H1 (cell line): Measurements from ENCODE around the gene ENTR1. TPM values are rescaled to one million over a fixed set of nuclear protein-coding genes. Genes with fewer than 3 reads are reported as not detected.

ENCODE experiments used
- CTCF ChIA-PET: fragments of 300-600 bp; sonication (Branson Sonifier 250); formaldehyde crosslinking; loops from one replicate; lab custom pipeline; 2021; ENCODE audit not compliant: partially characterized antibody; lab: Charles Lee
- POLR2A ChIA-PET: fragments of 300-600 bp; sonication (Branson Sonifier 250); formaldehyde crosslinking; loops from one replicate; lab custom pipeline; 2021; ENCODE audit warnings: inconsistent platforms; ENCODE audit not compliant: partially characterized antibody; lab: Charles Lee
- DNase-seq, 2 experiments: peaks; one replicate each; pipeline versions ENCODE4 v3.0.0 to v3.0.0-alpha.2; 2010 to 2022; ENCODE audit warnings: low spot score in 2 of 2, low read depth in 1 of 2, mixed read lengths in 1 of 2
- FAIRE-seq: peaks from 2 replicates; lab custom pipeline; 2011; peaks lifted over from hg19 to GRCh38; lab: Jason Lieb, UNC
- H2AFZ ChIP-seq: 2 replicates; pipeline ENCODE4 v1.8.1; 2012; ENCODE audit warnings: low read length, inconsistent platforms
- H2AK5ac ChIP-seq: 2 replicates; pipeline ENCODE4 v1.6.1; 2013; ENCODE audit warnings: low read depth, low read length
- H2BK120ac ChIP-seq: replicated peaks from 2 replicates; pipeline ENCODE3; 2013; ENCODE audit warnings: low read depth, low read length, inconsistent platforms
- H2BK12ac ChIP-seq: 2 replicates; pipeline ENCODE4 v1.6.1; 2013; ENCODE audit warnings: low read depth, low read length
- H2BK15ac ChIP-seq: 2 replicates; pipeline ENCODE4 v1.6.1; 2013; ENCODE audit warnings: low read length
- H2BK20ac ChIP-seq: 2 replicates; pipeline ENCODE4 v1.6.1; 2013; ENCODE audit warnings: low read length
- H2BK5ac ChIP-seq: 2 replicates; pipeline ENCODE4 v1.6.1; 2013; ENCODE audit warnings: low read depth, low read length
- H3K14ac ChIP-seq: 2 replicates; pipeline ENCODE4 v1.6.1; 2013; ENCODE audit warnings: inconsistent platforms; ENCODE audit not compliant: insufficient read length
- H3K18ac ChIP-seq: 2 replicates; pipeline ENCODE4 v1.6.1; 2013; ENCODE audit warnings: low read length; ENCODE audit errors: extremely low read depth
- H3K23ac ChIP-seq: 2 replicates; pipeline ENCODE4 v1.6.1; 2013; ENCODE audit warnings: inconsistent platforms; ENCODE audit not compliant: insufficient read length
- H3K23me2 ChIP-seq: 2 replicates; pipeline ENCODE4 v1.6.1; 2013; ENCODE audit warnings: low read depth, low read length
- H3K27ac ChIP-seq: 2 replicates; pipeline ENCODE4 v1.6.1; 2011; ENCODE audit warnings: low read depth, low read length, inconsistent platforms
- H3K27me3 ChIP-seq, 4 experiments: replicated peaks in 1 of 4; 1 replicate in 1 of 4; 2 replicates in 3 of 4; pipeline versions ENCODE4 v1.6.1 to v1.8.1; 2011 to 2013; ENCODE audit warnings: low read length in 3 of 4, mild to moderate bottlenecking in 3 of 4, inconsistent platforms in 2 of 4, mixed read lengths in 2 of 4, moderate library complexity in 1 of 4; ENCODE audit not compliant: control insufficient read depth in 3 of 4, insufficient read depth in 3 of 4; ENCODE audit errors: extremely low read depth in 1 of 4
- H3K36me3 ChIP-seq, 4 experiments: 2 replicates each; pipeline versions ENCODE4 v1.6.1 to v1.8.1; 2011 to 2013; ENCODE audit warnings: mild to moderate bottlenecking in 4 of 4, low read length in 3 of 4, moderate library complexity in 2 of 4, control low read depth in 1 of 4, inconsistent platforms in 1 of 4; ENCODE audit not compliant: insufficient read depth in 4 of 4, control insufficient read depth in 2 of 4
- H3K4ac ChIP-seq: replicated peaks from 2 replicates; pipeline ENCODE3; 2013; ENCODE audit warnings: low read length, low read depth, mixed read lengths, inconsistent platforms; ENCODE audit not compliant: insufficient read length
- H3K4me1 ChIP-seq, 4 experiments: replicated peaks in 1 of 4; 1 replicate in 1 of 4; 2 replicates in 3 of 4; pipeline versions ENCODE4 v1.6.1 to v1.8.1; 2011 to 2013; ENCODE audit warnings: low read length in 3 of 4, inconsistent platforms in 2 of 4, mixed read lengths in 1 of 4; ENCODE audit not compliant: insufficient read depth in 4 of 4, control insufficient read depth in 3 of 4
- H3K4me2 ChIP-seq, 2 experiments: 2 replicates each; pipeline versions ENCODE4 v1.6.1 to v1.8.1; 2011 to 2013; ENCODE audit warnings: low read depth in 2 of 2, low read length in 2 of 2, control low read depth in 1 of 2, inconsistent platforms in 1 of 2, mild to moderate bottlenecking in 1 of 2; ENCODE audit not compliant: insufficient read depth in 1 of 2
- H3K4me3 ChIP-seq, 4 experiments: fragments of 200-600, 300-600 bp in 1 of 4; sonication (generic), shearing (Covaris generic), sonication (Bioruptor Twin) in 1 of 4; 2 replicates each; pipeline versions ENCODE4 v1.5.1 to v1.8.1; 2011 to 2016; ENCODE audit warnings: low read length in 4 of 4, low read depth in 3 of 4, control low read depth in 2 of 4, inconsistent platforms in 2 of 4, mild to moderate bottlenecking in 2 of 4, mixed read lengths in 1 of 4, moderate library complexity in 1 of 4; ENCODE audit not compliant: insufficient read depth in 2 of 4; ENCODE audit errors: extremely low read depth in 1 of 4
- H3K56ac ChIP-seq: replicated peaks from 2 replicates; pipeline ENCODE3; 2013; ENCODE audit warnings: low read depth, mild to moderate bottlenecking, mixed read lengths, low read length, inconsistent platforms; ENCODE audit not compliant: insufficient read length
- H3K79me1 ChIP-seq: 2 replicates; pipeline ENCODE4 v1.6.1; 2013; ENCODE audit warnings: low read depth, low read length, control low read depth
- H3K79me2 ChIP-seq, 2 experiments: 2 replicates each; pipeline versions ENCODE4 v1.6.1 to v1.8.1; 2012 to 2013; ENCODE audit warnings: low read length in 2 of 2, mild to moderate bottlenecking in 2 of 2, inconsistent platforms in 1 of 2; ENCODE audit not compliant: insufficient read depth in 2 of 2, control insufficient read depth in 1 of 2
- H3K9ac ChIP-seq, 4 experiments: replicated peaks in 1 of 4; 1 replicate in 1 of 4; 2 replicates in 3 of 4; pipeline versions ENCODE4 v1.6.1 to v1.8.1; 2011 to 2013; ENCODE audit warnings: low read depth in 3 of 4, low read length in 3 of 4, control low read depth in 2 of 4, mild to moderate bottlenecking in 2 of 4, moderate library complexity in 2 of 4, inconsistent platforms in 1 of 4; ENCODE audit errors: extremely low read depth in 1 of 4
- H3K9me3 ChIP-seq, 2 experiments: 2 replicates each; pipeline versions ENCODE4 v1.6.1 to v1.8.1; 2012 to 2013; ENCODE audit warnings: mild to moderate bottlenecking in 2 of 2, moderate library complexity in 2 of 2, control low read depth in 1 of 2, inconsistent platforms in 1 of 2, low read depth in 1 of 2, low read length in 1 of 2, mixed read lengths in 1 of 2; ENCODE audit not compliant: insufficient read depth in 2 of 2
- H4K20me1 ChIP-seq, 2 experiments: replicated peaks in 1 of 2; 2 replicates each; pipeline versions ENCODE3 to v1.8.1; 2011 to 2013; ENCODE audit warnings: inconsistent platforms in 2 of 2, low read length in 2 of 2, mild to moderate bottlenecking in 1 of 2; ENCODE audit not compliant: insufficient read depth in 2 of 2, control insufficient read depth in 1 of 2
- H4K5ac ChIP-seq: 2 replicates; pipeline ENCODE4 v1.6.1; 2013; ENCODE audit warnings: low read length, low read depth, mixed read lengths, inconsistent platforms; ENCODE audit not compliant: insufficient read length
- H4K8ac ChIP-seq: 2 replicates; pipeline ENCODE4 v1.8.0; 2013; ENCODE audit warnings: mild to moderate bottlenecking, moderate library complexity, low read length, inconsistent platforms; ENCODE audit not compliant: insufficient read depth; ENCODE audit errors: extremely low read depth
- H4K91ac ChIP-seq: replicated peaks from 2 replicates; pipeline ENCODE3; 2013; ENCODE audit warnings: low read length, mixed read lengths, inconsistent platforms; ENCODE audit not compliant: insufficient read length
- ATF3 ChIP-seq: IDR thresholded peaks from 2 replicates; pipeline ENCODE4 v1.6.1; 2011; ENCODE audit warnings: low read depth, mild to moderate bottlenecking, low read length; ENCODE audit not compliant: insufficient read depth
- BRCA1 ChIP-seq: IDR thresholded peaks from 2 replicates; pipeline ENCODE4 v1.6.1; 2012; ENCODE audit warnings: low read depth, low read length, improper control_type of control experiment
- CTBP2 ChIP-seq: IDR thresholded peaks from 2 replicates; pipeline ENCODE4 v1.7.0; 2011; ENCODE audit warnings: borderline replicate concordance, mild to moderate bottlenecking, moderate library complexity, mixed read lengths, low read length; ENCODE audit not compliant: insufficient read depth, insufficient read length
- GABPA ChIP-seq: IDR thresholded peaks from 2 replicates; pipeline ENCODE4 v1.6.1; 2011; ENCODE audit warnings: mild to moderate bottlenecking, low read length, moderate library complexity, borderline replicate concordance; ENCODE audit not compliant: insufficient read depth
- MAX ChIP-seq: IDR thresholded peaks from 2 replicates; pipeline ENCODE4 v1.6.1; 2012; ENCODE audit warnings: inconsistent platforms
- POLR2A ChIP-seq, 2 experiments: IDR thresholded peaks; 1 replicate in 1 of 2; 2 replicates in 1 of 2; pipeline ENCODE4 v1.6.1; 2011; ENCODE audit warnings: low read depth in 2 of 2, low read length in 2 of 2, mild to moderate bottlenecking in 2 of 2; ENCODE audit errors: control extremely low read depth in 1 of 2
- RNF2 ChIP-seq: fragments of 200-900, 300-1000 bp; sonication (generic); IDR thresholded peaks from 2 replicates; pipeline ENCODE4 v1.7.1; 2016; ENCODE audit warnings: borderline replicate concordance, low read depth, mild to moderate bottlenecking, antibody characterized with exemption, low read length; ENCODE audit not compliant: poor library complexity, severe bottlenecking; ENCODE audit errors: missing control alignments
- SIN3A ChIP-seq, 2 experiments: IDR thresholded peaks in 1 of 2; conservative IDR thresholded peaks in 1 of 2; 2 replicates each; pipeline ENCODE4 v1.6.1; 2011 to 2012; ENCODE audit warnings: low read length in 2 of 2, improper control_type of control experiment in 1 of 2, low read depth in 1 of 2, mild to moderate bottlenecking in 1 of 2
- TAF1 ChIP-seq: IDR thresholded peaks from 2 replicates; pipeline ENCODE4 v1.6.1; 2011; ENCODE audit warnings: mild to moderate bottlenecking, low read depth, low read length
- TAF7 ChIP-seq: optimal IDR thresholded peaks from 2 replicates; pipeline ENCODE3; 2011; ENCODE audit warnings: low read depth, mild to moderate bottlenecking, inconsistent platforms, low read length, moderate library complexity, borderline replicate concordance
- WGBS, 2 experiments: shearing (Covaris generic) in 1 of 2; methylation state at CpG; one replicate each; pipeline versions ENCODE4 v1.1.6 to v1.1.7; 2013 to 2015; ENCODE audit warnings: low lambda C conversion rate in 2 of 2, mixed read lengths in 2 of 2, inconsistent platforms in 1 of 2, low coverage in 1 of 2, missing lambda C conversion rate in 1 of 2; ENCODE audit not compliant: insufficient replicate concordance in 2 of 2, insufficient coverage in 1 of 2, insufficient read length in 1 of 2; ENCODE audit errors: extremely low coverage in 1 of 2, missing lambda C conversion rate in 1 of 2; 5-methylcytosine and 5-hydroxymethylcytosine counted together
- polyA plus RNA-seq, 7 experiments: library from polyadenylated mRNA; depleted of rRNA in 3 of 7; stranded (reverse) in 5 of 7; unstranded in 2 of 7; fragments of >200 nt in 5 of 7; fragments of 200-250 nt in 2 of 7; gene quantifications; 1 replicate in 5 of 7; 2 replicates in 1 of 7; 4 replicates in 1 of 7; pipeline versions ENCODE4 v1.2.1 to v1.2.3, GENCODE V29; 2011 to 2013; ENCODE audit warnings: missing spikeins in 2 of 7, mixed read lengths in 2 of 7
- total RNA-seq: library from RNA; stranded (reverse); fragmentation: NEBNext Ultra II Directional; extraction: Animal tissue kit (Norgen Biotek cat#: 25700); gene quantifications from 2 replicates; pipeline ENCODE4 v1.2.1, GENCODE V29; 2021

ENTR1 gene
- total and polyA plus RNA-seq, 2 of the 8 experiments (the other 6 are each of a cell fraction or from before 2014, with no cell fraction given) = 65.2 to 102 TPM

GRCh38 chr9:136433849-136434579, 23.6 kb upstream of the ENTR1 start:
- Histone ChIP-seq H3K79me2 (peaks cover 0 to 24% of the 10 kb centered on the region in 2 experiments; a peak in 1 of 4 replicates), H3K23me2 (peaks cover 7% of the 10 kb centered on the region; the same call in 1 of the 2 replicates), H3K14ac (no peak overlapping the region), H3K4me3 (no peak overlapping the region), H3K4me2 (no peak overlapping the region), H4K20me1 (peaks cover 14 to 27% of the 10 kb centered on the region in 2 experiments), H2BK15ac (no peak overlapping the region), H3K79me1 (peaks cover 13% of the 10 kb centered on the region), H2AK5ac (no peak overlapping the region), H4K8ac (no peak overlapping the region), H2BK12ac (no peak overlapping the region), H3K36me3 (peaks cover 0 to 7% (median 2%) of the 10 kb centered on the region in 4 experiments; a peak in 2 of 8 replicates), H3K9me3 (no peaks in the 10 kb centered on the region), H3K4ac (no peak overlapping the region), H2BK20ac (no peak overlapping the region), H2BK120ac (no peak overlapping the region), H3K9ac (no peak overlapping the region), H3K4me1 (peaks cover 0 to 7% (median 2%) of the 10 kb centered on the region in 4 experiments; a peak in 1 of 7 replicates), H3K27me3 (peaks cover 0 to 2% (median 0%) of the 10 kb centered on the region in 4 experiments; a peak in 2 of 7 replicates), H3K56ac (no peak overlapping the region), H4K5ac (no peak overlapping the region), H2AFZ (no peak overlapping the region), H3K18ac (no peak overlapping the region), H3K23ac (no peak overlapping the region), H2BK5ac (no peak overlapping the region), H4K91ac (no peak overlapping the region), H3K27ac (no peak overlapping the region)
- POLR2A ChIA-PET = interaction anchor here (0.8 to 4.2 kb wide), 8 partner anchors 10 to 99 kb away, joined by 3 to 22 read pairs (median 3); no protein-coding TSS in a partner anchor
- DNase-seq = no peak
- no peak for FAIRE-seq
- 95% methylated on average over 35 of the region's 37 CpGs; no CpG with 5 or more reads in 1 of the 2 experiments for WGBS, 2 experiments
- CTCF ChIA-PET = interaction anchor here (0.5 to 2.4 kb wide), 12 partner anchors 12 to 238 kb away, joined by 3 to 7 read pairs (median 3); no protein-coding TSS in a partner anchor
- TF ChIP-seq POLR2A (IDR thresholded peaks at IDR 0.05; ENCODE audit: control extremely low read depth in 1 of 2, low read depth in 2 of 2, low read length in 2 of 2) = no peak
- TF ChIP-seq CTBP2 = no peak
- no peak for TF ChIP-seq ATF3
- TF ChIP-seq BRCA1 = no peak
- no peak for TF ChIP-seq TAF1
- TF ChIP-seq TAF7 = no peak
- TF ChIP-seq SIN3A (conservative IDR thresholded peaks at IDR 0.05 in 1 of 2, IDR thresholded peaks at IDR 0.05 in 1 of 2; ENCODE audit: low read depth in 1 of 2, low read length in 2 of 2) = no peak
- no peak for TF ChIP-seq MAX
- no peak for TF ChIP-seq GABPA
- TF ChIP-seq RNF2 = no peak
